A549 (cell line): ENCODE data around the gene STK11IP. TPM values are rescaled to one million over a fixed set of nuclear protein-coding genes. Genes with fewer than 3 reads are reported as not detected.

Source experiments
- ATAC-seq, 2 experiments: fragments of 200-7000 bp in 1 of 2; fragments of >200 bp in 1 of 2; cut with Nextera tagmentation in 1 of 2; cut with Tn5 transposase in 1 of 2; 3 replicates each; pipeline versions ENCODE4 v1.8.0 to v1.9.1; 2018 to 2020; ENCODE audit warnings: mild to moderate bottlenecking in 1 of 2, moderate library complexity in 1 of 2
- CTCF ChIA-PET: fragments of 300-600 bp; sonication (Branson Sonifier 250); formaldehyde crosslinking; extraction: SDS; loops from one replicate; lab custom pipeline; 2021; ENCODE audit warnings: antibody characterized with exemption, inconsistent platforms; lab: Yijun Ruan, JAX
- POLR2A ChIA-PET: fragments of 350-600 bp; formaldehyde crosslinking; extraction: SDS; loops from one replicate; lab custom pipeline; 2021; ENCODE audit warnings: antibody characterized with exemption, inconsistent platforms; lab: Yijun Ruan, JAX
- DNase-seq, 2 experiments: peaks; one replicate each; pipeline versions ENCODE4 v3.0.0 to v3.0.0-alpha.2; 2011 to 2016; ENCODE audit warnings: low read depth in 1 of 2, low spot score in 1 of 2
- FAIRE-seq: peaks from 2 replicates; lab custom pipeline; 2011; peaks lifted over from hg19 to GRCh38; lab: Jason Lieb, UNC
- H3K27ac ChIP-seq, 2 experiments: fragments of >200 bp; sonication (Bioruptor Twin); formaldehyde crosslinking; 3 replicates each; pipeline ENCODE4 v1.5.1; 2016 to 2017
- H3K4me1 ChIP-seq: fragments of >200 bp; sonication (Bioruptor Twin); formaldehyde crosslinking; 3 replicates; pipeline ENCODE4 v1.6.1; 2016
- H3K4me2 ChIP-seq: fragments of >200 bp; sonication (Bioruptor Twin); formaldehyde crosslinking; 3 replicates; pipeline ENCODE4 v1.6.1; 2016
- H3K4me3 ChIP-seq: fragments of >200 bp; sonication (Bioruptor Twin); formaldehyde crosslinking; 3 replicates; pipeline ENCODE4 v1.5.1; 2016
- H3K9me3 ChIP-seq: fragments of >200 bp; sonication (Bioruptor Twin); formaldehyde crosslinking; 3 replicates; pipeline ENCODE4 v1.6.1; 2016
- BHLHE40 ChIP-seq: IDR thresholded peaks from 2 replicates; pipeline ENCODE4 v1.6.1; 2012; ENCODE audit warnings: low read depth, low read length, inconsistent platforms
- CHD4 ChIP-seq: fragments of 200-600 bp; sonication (generic); IDR thresholded peaks from 2 replicates; pipeline ENCODE4 v1.6.1; 2016; ENCODE audit warnings: antibody characterized with exemption, mild to moderate bottlenecking, borderline replicate concordance
- EHMT2 ChIP-seq: fragments of 200-600 bp; sonication (generic); IDR thresholded peaks from 2 replicates; pipeline ENCODE4 v1.6.1; 2016; ENCODE audit warnings: antibody characterized with exemption, low read depth, mild to moderate bottlenecking, moderate library complexity
- EP300 ChIP-seq, 2 experiments: fragments of >200 bp; sonication (Bioruptor Twin); formaldehyde crosslinking; IDR thresholded peaks; 2 replicates in 1 of 2; 3 replicates in 1 of 2; pipeline ENCODE4 v1.6.1; 2016 to 2017
- HOXB13 ChIP-seq: fragments of 250-450 bp; sonication (Bioruptor Pico); IDR thresholded peaks from 2 replicates; pipeline ENCODE4 v1.5.0; 2020; ENCODE audit warnings: low read depth, mild to moderate bottlenecking, moderate library complexity
- HOXB5 ChIP-seq: fragments of 250-450 bp; sonication (Bioruptor Pico); IDR thresholded peaks from 2 replicates; pipeline ENCODE4 v1.5.0; 2020; ENCODE audit warnings: mild to moderate bottlenecking, moderate library complexity
- JUN ChIP-seq, 2 experiments: fragments of >200 bp; sonication (Bioruptor Twin); formaldehyde crosslinking; IDR thresholded peaks; 2 replicates in 1 of 2; 3 replicates in 1 of 2; pipeline ENCODE4 v1.6.1; 2016 to 2017
- KDM1A ChIP-seq: fragments of 200-600 bp; sonication (generic); IDR thresholded peaks from 2 replicates; pipeline ENCODE4 v1.6.1; 2016; ENCODE audit warnings: low read depth, mild to moderate bottlenecking
- MAZ ChIP-seq: fragments of 150-350 bp; IDR thresholded peaks from 2 replicates; pipeline ENCODE4 v1.6.1; 2014; ENCODE audit warnings: antibody characterized with exemption, low read depth, low read length, borderline replicate concordance
- MYC ChIP-seq: IDR thresholded peaks from 2 replicates; pipeline ENCODE4 v1.6.1; 2012; ENCODE audit warnings: mild to moderate bottlenecking, inconsistent platforms, low read length, improper control_type of control experiment, borderline replicate concordance
- NFE2L2 ChIP-seq: fragments of 150-350 bp; conservative IDR thresholded peaks from 2 replicates; pipeline ENCODE4 v1.6.1; 2014; ENCODE audit warnings: low read length
- POLR2A ChIP-seq: IDR thresholded peaks from 2 replicates; pipeline ENCODE4 v1.6.1; 2012; ENCODE audit warnings: mild to moderate bottlenecking, low read length
- RAD21 ChIP-seq, 2 experiments: fragments of >200 bp in 1 of 2; sonication (Bioruptor Twin) in 1 of 2; formaldehyde crosslinking in 1 of 2; IDR thresholded peaks in 1 of 2; conservative IDR thresholded peaks in 1 of 2; 2 replicates in 1 of 2; 3 replicates in 1 of 2; pipeline ENCODE4 v1.6.1; 2012 to 2018; ENCODE audit warnings: inconsistent platforms in 1 of 2
- RNF2 ChIP-seq: fragments of 200-600 bp; sonication (generic); IDR thresholded peaks from 2 replicates; pipeline ENCODE4 v1.6.1; 2016; ENCODE audit warnings: low read depth, mild to moderate bottlenecking, antibody characterized with exemption, moderate library complexity, borderline replicate concordance
- SREBF2 ChIP-seq: fragments of 450-650 bp; IDR thresholded peaks from 2 replicates; pipeline ENCODE4 v1.6.1; 2014; ENCODE audit warnings: mild to moderate bottlenecking, moderate library complexity
- TFCP2L1 ChIP-seq: fragments of 250-450 bp; sonication (Bioruptor Pico); IDR thresholded peaks from 2 replicates; pipeline ENCODE4 v1.5.0; 2021; ENCODE audit warnings: mild to moderate bottlenecking
- ZFP36 ChIP-seq: fragments of 450-650 bp; IDR thresholded peaks from 2 replicates; pipeline ENCODE4 v1.6.1; 2014; ENCODE audit warnings: borderline replicate concordance; ENCODE audit not compliant: partially characterized antibody
- WGBS: methylation state at CpG from one replicate; pipeline ENCODE4 v1.1.6; 2017; ENCODE audit errors: missing lambda C conversion rate; 5-methylcytosine and 5-hydroxymethylcytosine counted together
- polyA plus RNA-seq, 4 experiments: library from polyadenylated mRNA; depleted of rRNA in 3 of 4; stranded (reverse); fragments of >200 nt; fragmentation: RNase III in 1 of 4; extraction: RNeasy Plus Mini Kit Qiagen cat#74134 plus additional on column Dnase treatment in 1 of 4; gene quantifications; 2 replicates in 3 of 4; 3 replicates in 1 of 4; pipeline ENCODE4 v1.2.3, GENCODE V29; 2011 to 2017
- TF ChIP-seq, protein P1 (sequence below): IDR thresholded peaks from 2 replicates; pipeline ENCODE4 v1.6.1; 2012
- TF ChIP-seq, protein P2 (sequence below): fragments of 150-350 bp; IDR thresholded peaks from 2 replicates; pipeline ENCODE4 v1.6.1; 2014; ENCODE audit warnings: low read depth, mild to moderate bottlenecking, low read length
- TF ChIP-seq, protein P3 (sequence below): fragments of >200 bp; sonication (Bioruptor Twin); formaldehyde crosslinking; IDR thresholded peaks from 2 replicates; pipeline ENCODE4 v1.6.1; 2016
- TF ChIP-seq, protein P4 (sequence below): IDR thresholded peaks from 2 replicates; pipeline ENCODE4 v1.6.1; 2012; ENCODE audit warnings: low read depth, borderline replicate concordance
- TF ChIP-seq, protein P5 (sequence below): fragments of 200-600 bp; sonication (generic); IDR thresholded peaks from 2 replicates; pipeline ENCODE4 v1.6.1; 2016; ENCODE audit warnings: antibody characterized with exemption, mild to moderate bottlenecking, moderate library complexity
- TF ChIP-seq, protein P6 (sequence below): fragments of 450-650 bp; IDR thresholded peaks from 2 replicates; pipeline ENCODE4 v1.6.1; 2014; ENCODE audit warnings: antibody characterized with exemption
- TF ChIP-seq, protein P7 (sequence below): fragments of >200 bp; sonication (Bioruptor Twin); formaldehyde crosslinking; IDR thresholded peaks from 3 replicates; pipeline ENCODE4 v1.5.1; 2016

Gene STK11IP
- polyA plus RNA-seq, 2 of the 4 experiments (the other 2 are of a cell fraction): 13.3 to 18.8 TPM

DNA sequence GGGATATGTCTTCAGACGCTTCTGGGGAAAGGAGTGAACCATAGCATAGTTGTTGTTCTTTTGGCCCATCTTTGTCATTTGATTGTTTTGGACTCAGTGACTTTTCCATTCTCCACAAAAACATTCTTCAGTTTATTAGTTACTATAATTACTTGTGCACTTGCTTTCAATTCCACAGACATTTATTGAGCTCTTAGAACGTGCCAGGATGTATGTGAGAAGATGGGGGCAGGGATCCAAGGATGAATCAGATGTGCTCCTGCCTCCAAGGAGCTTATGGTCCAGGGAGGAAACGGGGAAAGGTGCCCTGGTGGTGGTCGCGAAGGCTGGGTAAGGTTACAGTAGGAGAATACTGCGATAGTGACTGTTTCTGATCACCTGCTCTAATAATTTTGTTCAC is 22.9 kb downstream of the STK11IP start:
- Histone ChIP-seq H3K27ac (no peak overlapping the region), H3K9me3 (no peaks in the 10 kb centered on the region), H3K4me1 (no peaks in the 10 kb centered on the region), H3K4me3 (no peak overlapping the region), H3K4me2 (no peak overlapping the region)
- DNase-seq: no peak
- 68% methylated on average over 6 of the region's 6 CpGs for WGBS
- TF ChIP-seq JUN (IDR thresholded peaks at IDR 0.05) (no peak), BHLHE40 (no peak), RAD21 (conservative IDR thresholded peaks at IDR 0.05 in 1 of 2, IDR thresholded peaks at IDR 0.05 in 1 of 2) (no peak), MAZ (no peak), EHMT2 (no peak), EP300 (IDR thresholded peaks at IDR 0.05) (no peak), MYC (no peak), ZFP36 (no peak), HOXB5 (no peak)
- TF ChIP-seq, protein P1, sequence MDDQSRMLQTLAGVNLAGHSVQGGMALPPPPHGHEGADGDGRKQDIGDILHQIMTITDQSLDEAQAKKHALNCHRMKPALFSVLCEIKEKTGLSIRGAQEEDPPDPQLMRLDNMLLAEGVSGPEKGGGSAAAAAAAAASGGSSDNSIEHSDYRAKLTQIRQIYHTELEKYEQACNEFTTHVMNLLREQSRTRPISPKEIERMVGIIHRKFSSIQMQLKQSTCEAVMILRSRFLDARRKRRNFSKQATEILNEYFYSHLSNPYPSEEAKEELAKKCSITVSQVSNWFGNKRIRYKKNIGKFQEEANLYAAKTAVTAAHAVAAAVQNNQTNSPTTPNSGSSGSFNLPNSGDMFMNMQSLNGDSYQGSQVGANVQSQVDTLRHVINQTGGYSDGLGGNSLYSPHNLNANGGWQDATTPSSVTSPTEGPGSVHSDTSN: no peak
- ChIA-PET CTCF (interaction anchor here (1.0 to 2.4 kb wide), 4 partner anchors 21 to 90 kb away, joined by 3 to 10 read pairs (median 6); no protein-coding TSS in a partner anchor), POLR2A (no interaction called here)
- no peak for FAIRE-seq
- no peak for ATAC-seq

DNA sequence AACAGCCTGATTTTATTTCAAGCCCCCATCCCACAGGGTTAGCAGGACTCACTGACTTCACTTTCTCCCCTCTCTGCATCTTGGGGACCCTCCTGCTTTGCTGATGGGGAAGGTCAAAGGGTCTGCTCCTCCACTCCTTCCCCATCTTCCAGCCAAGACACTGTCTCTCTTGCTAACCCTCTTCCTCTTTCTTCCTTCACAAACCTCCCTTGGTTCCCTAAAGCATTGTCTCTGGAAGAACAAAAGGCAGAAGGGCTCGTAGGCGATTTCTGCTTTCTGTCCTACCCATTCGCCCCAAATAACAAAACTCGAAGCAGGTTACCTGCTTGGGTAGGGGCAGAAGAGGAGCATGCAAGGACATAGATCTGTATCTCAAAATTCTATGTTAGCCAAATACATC is 24.3 kb downstream of the STK11IP start:
- H3K4me2 ChIP-seq: no peak overlapping the region
- H3K27ac ChIP-seq: no peak overlapping the region
- TF ChIP-seq MYC (no peak), KDM1A (no peak), CHD4 (no peak), RNF2 (no peak), ZFP36 (no peak), SREBF2 (no peak), POLR2A (no peak)
- TF ChIP-seq, protein P2, sequence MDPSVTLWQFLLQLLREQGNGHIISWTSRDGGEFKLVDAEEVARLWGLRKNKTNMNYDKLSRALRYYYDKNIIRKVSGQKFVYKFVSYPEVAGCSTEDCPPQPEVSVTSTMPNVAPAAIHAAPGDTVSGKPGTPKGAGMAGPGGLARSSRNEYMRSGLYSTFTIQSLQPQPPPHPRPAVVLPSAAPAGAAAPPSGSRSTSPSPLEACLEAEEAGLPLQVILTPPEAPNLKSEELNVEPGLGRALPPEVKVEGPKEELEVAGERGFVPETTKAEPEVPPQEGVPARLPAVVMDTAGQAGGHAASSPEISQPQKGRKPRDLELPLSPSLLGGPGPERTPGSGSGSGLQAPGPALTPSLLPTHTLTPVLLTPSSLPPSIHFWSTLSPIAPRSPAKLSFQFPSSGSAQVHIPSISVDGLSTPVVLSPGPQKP: no peak
- TF ChIP-seq, protein P3, sequence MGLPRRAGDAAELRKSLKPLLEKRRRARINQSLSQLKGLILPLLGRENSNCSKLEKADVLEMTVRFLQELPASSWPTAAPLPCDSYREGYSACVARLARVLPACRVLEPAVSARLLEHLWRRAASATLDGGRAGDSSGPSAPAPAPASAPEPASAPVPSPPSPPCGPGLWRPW: no peak
- TF ChIP-seq, protein P4, sequence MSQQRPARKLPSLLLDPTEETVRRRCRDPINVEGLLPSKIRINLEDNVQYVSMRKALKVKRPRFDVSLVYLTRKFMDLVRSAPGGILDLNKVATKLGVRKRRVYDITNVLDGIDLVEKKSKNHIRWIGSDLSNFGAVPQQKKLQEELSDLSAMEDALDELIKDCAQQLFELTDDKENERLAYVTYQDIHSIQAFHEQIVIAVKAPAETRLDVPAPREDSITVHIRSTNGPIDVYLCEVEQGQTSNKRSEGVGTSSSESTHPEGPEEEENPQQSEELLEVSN: no peak
- no peak for FAIRE-seq
- 0 out of 3 replicates have a peak, but pooled peaks cover under 1% of the 10 kb centered on the region for H3K4me1 ChIP-seq
- H3K9me3 ChIP-seq: no peaks in the 10 kb centered on the region
- ChIA-PET CTCF (interaction anchor here (1.0 to 1.8 kb wide), 2 partner anchors 20 to 81 kb away, joined by 3 to 7 read pairs; no protein-coding TSS in a partner anchor), POLR2A (no interaction called here)
- ATAC-seq: no peak
- no peak for DNase-seq
- no peak overlapping the region for H3K4me3 ChIP-seq
- WGBS: 31% methylated on average over 4 of the region's 4 CpGs

DNA sequence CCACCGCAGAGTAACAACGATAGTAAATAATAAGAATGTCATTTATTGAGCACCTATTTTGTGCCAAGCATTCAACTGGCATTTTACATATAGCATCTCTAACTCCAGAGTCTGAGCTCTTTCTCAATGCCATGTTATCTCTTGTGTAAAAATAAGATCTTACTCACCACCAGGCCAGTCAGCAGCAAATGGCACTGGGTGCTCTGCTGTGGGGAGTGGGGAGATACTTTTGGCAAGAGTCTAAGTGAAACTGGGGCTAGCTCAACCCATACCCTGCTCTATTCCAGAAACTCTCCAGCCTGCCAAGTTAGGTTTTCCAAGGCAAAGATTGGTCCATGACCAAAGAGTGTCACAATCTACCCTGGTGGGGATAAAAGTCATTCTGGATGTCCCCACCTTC is 24.8 kb downstream of the STK11IP start:
- WGBS: 93% methylated on average over 2 of the region's 2 CpGs
- POLR2A ChIA-PET: no interaction called here
- Histone ChIP-seq H3K27ac (no peak overlapping the region), H3K4me2 (no peak overlapping the region), H3K9me3 (no peaks in the 10 kb centered on the region), H3K4me1 (0 out of 3 replicates have a peak, but pooled peaks cover 2% of the 10 kb centered on the region), H3K4me3 (no peak overlapping the region)
- CTCF ChIA-PET: interaction anchor here (1.0 to 1.8 kb wide), 2 partner anchors 20 to 81 kb away, joined by 3 to 7 read pairs; no protein-coding TSS in a partner anchor
- ATAC-seq (no peak), FAIRE-seq (no peak), DNase-seq (no peak)
- TF ChIP-seq ZFP36 (no peak), TFCP2L1 (CRISPR knock-in tag) (no peak), MYC (no peak), JUN (IDR thresholded peaks at IDR 0.05) (no peak), HOXB13 (CRISPR knock-in tag) (no peak), NFE2L2 (no peak)
- TF ChIP-seq, protein P5, sequence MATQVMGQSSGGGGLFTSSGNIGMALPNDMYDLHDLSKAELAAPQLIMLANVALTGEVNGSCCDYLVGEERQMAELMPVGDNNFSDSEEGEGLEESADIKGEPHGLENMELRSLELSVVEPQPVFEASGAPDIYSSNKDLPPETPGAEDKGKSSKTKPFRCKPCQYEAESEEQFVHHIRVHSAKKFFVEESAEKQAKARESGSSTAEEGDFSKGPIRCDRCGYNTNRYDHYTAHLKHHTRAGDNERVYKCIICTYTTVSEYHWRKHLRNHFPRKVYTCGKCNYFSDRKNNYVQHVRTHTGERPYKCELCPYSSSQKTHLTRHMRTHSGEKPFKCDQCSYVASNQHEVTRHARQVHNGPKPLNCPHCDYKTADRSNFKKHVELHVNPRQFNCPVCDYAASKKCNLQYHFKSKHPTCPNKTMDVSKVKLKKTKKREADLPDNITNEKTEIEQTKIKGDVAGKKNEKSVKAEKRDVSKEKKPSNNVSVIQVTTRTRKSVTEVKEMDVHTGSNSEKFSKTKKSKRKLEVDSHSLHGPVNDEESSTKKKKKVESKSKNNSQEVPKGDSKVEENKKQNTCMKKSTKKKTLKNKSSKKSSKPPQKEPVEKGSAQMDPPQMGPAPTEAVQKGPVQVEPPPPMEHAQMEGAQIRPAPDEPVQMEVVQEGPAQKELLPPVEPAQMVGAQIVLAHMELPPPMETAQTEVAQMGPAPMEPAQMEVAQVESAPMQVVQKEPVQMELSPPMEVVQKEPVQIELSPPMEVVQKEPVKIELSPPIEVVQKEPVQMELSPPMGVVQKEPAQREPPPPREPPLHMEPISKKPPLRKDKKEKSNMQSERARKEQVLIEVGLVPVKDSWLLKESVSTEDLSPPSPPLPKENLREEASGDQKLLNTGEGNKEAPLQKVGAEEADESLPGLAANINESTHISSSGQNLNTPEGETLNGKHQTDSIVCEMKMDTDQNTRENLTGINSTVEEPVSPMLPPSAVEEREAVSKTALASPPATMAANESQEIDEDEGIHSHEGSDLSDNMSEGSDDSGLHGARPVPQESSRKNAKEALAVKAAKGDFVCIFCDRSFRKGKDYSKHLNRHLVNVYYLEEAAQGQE: no peak
- TF ChIP-seq, protein P6, sequence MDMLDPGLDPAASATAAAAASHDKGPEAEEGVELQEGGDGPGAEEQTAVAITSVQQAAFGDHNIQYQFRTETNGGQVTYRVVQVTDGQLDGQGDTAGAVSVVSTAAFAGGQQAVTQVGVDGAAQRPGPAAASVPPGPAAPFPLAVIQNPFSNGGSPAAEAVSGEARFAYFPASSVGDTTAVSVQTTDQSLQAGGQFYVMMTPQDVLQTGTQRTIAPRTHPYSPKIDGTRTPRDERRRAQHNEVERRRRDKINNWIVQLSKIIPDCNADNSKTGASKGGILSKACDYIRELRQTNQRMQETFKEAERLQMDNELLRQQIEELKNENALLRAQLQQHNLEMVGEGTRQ: no peak
- TF ChIP-seq, protein P7, sequence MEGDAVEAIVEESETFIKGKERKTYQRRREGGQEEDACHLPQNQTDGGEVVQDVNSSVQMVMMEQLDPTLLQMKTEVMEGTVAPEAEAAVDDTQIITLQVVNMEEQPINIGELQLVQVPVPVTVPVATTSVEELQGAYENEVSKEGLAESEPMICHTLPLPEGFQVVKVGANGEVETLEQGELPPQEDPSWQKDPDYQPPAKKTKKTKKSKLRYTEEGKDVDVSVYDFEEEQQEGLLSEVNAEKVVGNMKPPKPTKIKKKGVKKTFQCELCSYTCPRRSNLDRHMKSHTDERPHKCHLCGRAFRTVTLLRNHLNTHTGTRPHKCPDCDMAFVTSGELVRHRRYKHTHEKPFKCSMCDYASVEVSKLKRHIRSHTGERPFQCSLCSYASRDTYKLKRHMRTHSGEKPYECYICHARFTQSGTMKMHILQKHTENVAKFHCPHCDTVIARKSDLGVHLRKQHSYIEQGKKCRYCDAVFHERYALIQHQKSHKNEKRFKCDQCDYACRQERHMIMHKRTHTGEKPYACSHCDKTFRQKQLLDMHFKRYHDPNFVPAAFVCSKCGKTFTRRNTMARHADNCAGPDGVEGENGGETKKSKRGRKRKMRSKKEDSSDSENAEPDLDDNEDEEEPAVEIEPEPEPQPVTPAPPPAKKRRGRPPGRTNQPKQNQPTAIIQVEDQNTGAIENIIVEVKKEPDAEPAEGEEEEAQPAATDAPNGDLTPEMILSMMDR: no peak
